BE2C (cell line): ENCODE measurements around the gene PTGR3.

Experiments used
- DNase-seq: peaks from one replicate; pipeline ENCODE4 v3.0.0-alpha.2; 2020
- H3K27me3 ChIP-seq: fragments of 250-450 bp; sonication (Bioruptor Pico); 2 replicates; pipeline ENCODE4 v1.5.1; 2020; ENCODE audit warnings: mild to moderate bottlenecking
- H3K36me3 ChIP-seq: fragments of 250-450 bp; sonication (Bioruptor Pico); 2 replicates; pipeline ENCODE4 v1.5.1; 2020; ENCODE audit warnings: mild to moderate bottlenecking
- H3K4me1 ChIP-seq: fragments of 250-450 bp; sonication (Bioruptor Pico); 2 replicates; pipeline ENCODE4 v1.5.1; 2020
- H3K4me3 ChIP-seq: 2 replicates; pipeline ENCODE4 v1.5.1; 2011; ENCODE audit warnings: low read depth, low read length
- H3K9me3 ChIP-seq: fragments of 250-450 bp; sonication (Bioruptor Pico); 2 replicates; pipeline ENCODE4 v1.5.1; 2020
- TF ChIP-seq, protein P1 (sequence below): IDR thresholded peaks from 2 replicates; pipeline ENCODE4 v1.5.1; 2012; ENCODE audit warnings: mild to moderate bottlenecking, low read depth, low read length

PTGR3 gene

GRCh38 chr18:75214766-75215510 lies 6.0 kb upstream of the PTGR3 start:
- Histone ChIP-seq H3K27me3 (no peaks in the 10 kb centered on the region), H3K4me3 (0 out of 2 replicates have a peak overlapping the region, but pooled peaks have one; percentile 6), H3K9me3 (no peaks in the 10 kb centered on the region), H3K4me1 (0 out of 2 replicates have a peak, but pooled peaks cover 3% of the 10 kb centered on the region), H3K36me3 (no peaks in the 10 kb centered on the region)
- TF ChIP-seq, protein P1, sequence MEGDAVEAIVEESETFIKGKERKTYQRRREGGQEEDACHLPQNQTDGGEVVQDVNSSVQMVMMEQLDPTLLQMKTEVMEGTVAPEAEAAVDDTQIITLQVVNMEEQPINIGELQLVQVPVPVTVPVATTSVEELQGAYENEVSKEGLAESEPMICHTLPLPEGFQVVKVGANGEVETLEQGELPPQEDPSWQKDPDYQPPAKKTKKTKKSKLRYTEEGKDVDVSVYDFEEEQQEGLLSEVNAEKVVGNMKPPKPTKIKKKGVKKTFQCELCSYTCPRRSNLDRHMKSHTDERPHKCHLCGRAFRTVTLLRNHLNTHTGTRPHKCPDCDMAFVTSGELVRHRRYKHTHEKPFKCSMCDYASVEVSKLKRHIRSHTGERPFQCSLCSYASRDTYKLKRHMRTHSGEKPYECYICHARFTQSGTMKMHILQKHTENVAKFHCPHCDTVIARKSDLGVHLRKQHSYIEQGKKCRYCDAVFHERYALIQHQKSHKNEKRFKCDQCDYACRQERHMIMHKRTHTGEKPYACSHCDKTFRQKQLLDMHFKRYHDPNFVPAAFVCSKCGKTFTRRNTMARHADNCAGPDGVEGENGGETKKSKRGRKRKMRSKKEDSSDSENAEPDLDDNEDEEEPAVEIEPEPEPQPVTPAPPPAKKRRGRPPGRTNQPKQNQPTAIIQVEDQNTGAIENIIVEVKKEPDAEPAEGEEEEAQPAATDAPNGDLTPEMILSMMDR = no peak
- DNase-seq = no peak

DNA sequence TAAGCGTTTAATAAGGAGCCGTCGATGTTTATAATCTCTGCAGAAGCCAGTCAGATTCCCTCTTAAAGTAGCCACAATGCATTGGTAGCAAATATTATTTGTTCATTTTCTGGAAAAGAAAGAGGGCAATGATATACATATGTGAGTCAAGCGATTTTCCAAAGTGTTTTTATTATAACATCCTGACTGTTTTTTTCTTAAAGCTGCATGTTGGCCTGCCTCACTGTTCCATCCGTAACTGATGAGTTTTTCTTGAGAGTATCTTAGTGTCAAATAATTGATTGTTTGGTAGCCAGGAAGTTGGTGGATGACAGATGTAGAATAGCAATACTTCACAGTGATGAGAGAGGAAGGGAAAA lies 5.4 kb upstream of the PTGR3 start:
- H3K4me1 ChIP-seq = 0 out of 2 replicates have a peak, but pooled peaks cover 3% of the 10 kb centered on the region
- no peaks in the 10 kb centered on the region for H3K27me3 ChIP-seq
- no peaks in the 10 kb centered on the region for H3K9me3 ChIP-seq
- H3K36me3 ChIP-seq = no peaks in the 10 kb centered on the region
- no peak overlapping the region for H3K4me3 ChIP-seq
- TF ChIP-seq, protein P1 = no peak
- DNase-seq = no peak

- H3K27me3 ChIP-seq = no peaks in the 10 kb centered on the region
- TF ChIP-seq, protein P1 = no peak
- no peaks in the 10 kb centered on the region for H3K36me3 ChIP-seq
- DNase-seq = no peak
- H3K9me3 ChIP-seq = no peaks in the 10 kb centered on the region
- H3K4me3 ChIP-seq = no peak overlapping the region
- H3K4me1 ChIP-seq = 0 out of 2 replicates have a peak, but pooled peaks cover 3% of the 10 kb centered on the region
Measured at GRCh38 chr18:75213611-75214331, 4.8 kb upstream of the PTGR3 start.

GRCh38 chr18:75212751-75213090 lies 3.8 kb upstream of the PTGR3 start:
- no peak for DNase-seq
- H3K4me1 ChIP-seq = 0 out of 2 replicates have a peak, but pooled peaks cover 3% of the 10 kb centered on the region
- no peaks in the 10 kb centered on the region for H3K9me3 ChIP-seq
- H3K4me3 ChIP-seq = peak overlapping the region; percentile 60
- H3K36me3 ChIP-seq = no peaks in the 10 kb centered on the region
- TF ChIP-seq, protein P1 = no peak
- no peaks in the 10 kb centered on the region for H3K27me3 ChIP-seq

GRCh38 chr18:75211953-75212750 lies 3.2 kb upstream of the PTGR3 start:
- TF ChIP-seq, protein P1 = no peak
- no peaks in the 10 kb centered on the region for H3K27me3 ChIP-seq
- DNase-seq = no peak
- H3K36me3 ChIP-seq = no peaks in the 10 kb centered on the region
- H3K4me1 ChIP-seq = 0 out of 2 replicates have a peak, but pooled peaks cover 3% of the 10 kb centered on the region
- H3K4me3 ChIP-seq = peak overlapping the region; percentile 60
- no peaks in the 10 kb centered on the region for H3K9me3 ChIP-seq
